Right lobe of liver (tissue), 4 donors: Measurements from ENCODE around the gene ATP1B1.

Experiments used
- POLR2A ChIP-seq: fragments of 450-650 bp; IDR thresholded peaks from one replicate; pipeline ENCODE4 v1.6.1; 2017; ENCODE audit warnings: antibody characterized with exemption, mild to moderate bottlenecking
- TF ChIP-seq, protein P1 (sequence below), 4 donors: fragments of 200-600 bp in 3 of 4; fragments of 450-650 bp in 1 of 4; IDR thresholded peaks; one replicate each; pipeline versions ENCODE4 v1.5.1 to v1.8.0; 2016 to 2022; ENCODE audit warnings: antibody characterized with exemption in 4 of 4, mild to moderate bottlenecking in 2 of 4
- donor health status: DM: no; HTN: no; CAD: no.
- donor health status: DM: no; HTN: no; CAD: no.
- donor health status: DM: no; HTN: yes; CAD: no.

DNA sequence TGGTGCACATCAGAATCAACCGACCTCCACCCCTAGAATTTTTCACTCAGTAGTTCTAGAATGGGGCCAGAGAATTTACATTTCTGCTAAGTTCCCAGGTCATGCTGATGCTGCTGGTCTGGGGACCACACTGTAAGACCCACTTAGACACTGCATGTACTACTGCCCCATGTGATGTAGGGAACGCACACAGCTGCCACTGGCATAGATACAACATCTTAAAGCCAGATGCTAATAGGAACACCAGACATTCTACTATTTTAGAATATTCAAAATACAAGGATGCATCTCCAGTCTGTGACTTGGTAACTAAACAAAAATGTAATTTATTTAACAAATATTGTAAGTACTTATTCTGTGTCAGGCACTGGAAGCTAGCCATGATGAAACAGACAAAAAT lies 14.1 kb upstream of the ATP1B1 start:
- TF ChIP-seq, protein P1, sequence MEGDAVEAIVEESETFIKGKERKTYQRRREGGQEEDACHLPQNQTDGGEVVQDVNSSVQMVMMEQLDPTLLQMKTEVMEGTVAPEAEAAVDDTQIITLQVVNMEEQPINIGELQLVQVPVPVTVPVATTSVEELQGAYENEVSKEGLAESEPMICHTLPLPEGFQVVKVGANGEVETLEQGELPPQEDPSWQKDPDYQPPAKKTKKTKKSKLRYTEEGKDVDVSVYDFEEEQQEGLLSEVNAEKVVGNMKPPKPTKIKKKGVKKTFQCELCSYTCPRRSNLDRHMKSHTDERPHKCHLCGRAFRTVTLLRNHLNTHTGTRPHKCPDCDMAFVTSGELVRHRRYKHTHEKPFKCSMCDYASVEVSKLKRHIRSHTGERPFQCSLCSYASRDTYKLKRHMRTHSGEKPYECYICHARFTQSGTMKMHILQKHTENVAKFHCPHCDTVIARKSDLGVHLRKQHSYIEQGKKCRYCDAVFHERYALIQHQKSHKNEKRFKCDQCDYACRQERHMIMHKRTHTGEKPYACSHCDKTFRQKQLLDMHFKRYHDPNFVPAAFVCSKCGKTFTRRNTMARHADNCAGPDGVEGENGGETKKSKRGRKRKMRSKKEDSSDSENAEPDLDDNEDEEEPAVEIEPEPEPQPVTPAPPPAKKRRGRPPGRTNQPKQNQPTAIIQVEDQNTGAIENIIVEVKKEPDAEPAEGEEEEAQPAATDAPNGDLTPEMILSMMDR (IDR thresholded peaks at IDR 0.05) = no peak
- TF ChIP-seq POLR2A = no peak
